GM21367 (cell line): Measurements from ENCODE around the gene RANBP1.

Source experiments
- ATAC-seq: cut with Tn5 transposase; IDR thresholded peaks from one replicate; pipeline ENCODE4 v1.9.1; 2021; ENCODE audit not compliant: unreplicated experiment

The RANBP1 gene

GRCh38 chr22:20167643-20168322 lies 51.9 kb downstream of the RANBP1 start:
- no peak for ATAC-seq

GRCh38 chr22:20169253-20169822 lies 53.4 kb downstream of the RANBP1 start:
- no peak for ATAC-seq

GRCh38 chr22:20170170-20170569 lies 54.3 kb downstream of the RANBP1 start:
- no peak for ATAC-seq

GRCh38 chr22:20171288-20172140 lies 55.6 kb downstream of the RANBP1 start:
- no peak for ATAC-seq

- no peak for ATAC-seq
Observed at GRCh38 chr22:20172141-20172613, 56.3 kb downstream of the RANBP1 start.

GRCh38 chr22:20173246-20173645 lies 57.3 kb downstream of the RANBP1 start:
- ATAC-seq: no peak

- no peak for ATAC-seq
Observed at GRCh38 chr22:20173772-20174171, 57.9 kb downstream of the RANBP1 start.

GRCh38 chr22:20174785-20175596 lies 59.1 kb downstream of the RANBP1 start:
- no peak for ATAC-seq

- ATAC-seq: no peak
Observed at GRCh38 chr22:20175597-20175900, 59.6 kb downstream of the RANBP1 start.

GRCh38 chr22:20176421-20177085 lies 60.6 kb downstream of the RANBP1 start:
- no peak for ATAC-seq
